ENCODE results near the gene TMEM53.

DNA sequence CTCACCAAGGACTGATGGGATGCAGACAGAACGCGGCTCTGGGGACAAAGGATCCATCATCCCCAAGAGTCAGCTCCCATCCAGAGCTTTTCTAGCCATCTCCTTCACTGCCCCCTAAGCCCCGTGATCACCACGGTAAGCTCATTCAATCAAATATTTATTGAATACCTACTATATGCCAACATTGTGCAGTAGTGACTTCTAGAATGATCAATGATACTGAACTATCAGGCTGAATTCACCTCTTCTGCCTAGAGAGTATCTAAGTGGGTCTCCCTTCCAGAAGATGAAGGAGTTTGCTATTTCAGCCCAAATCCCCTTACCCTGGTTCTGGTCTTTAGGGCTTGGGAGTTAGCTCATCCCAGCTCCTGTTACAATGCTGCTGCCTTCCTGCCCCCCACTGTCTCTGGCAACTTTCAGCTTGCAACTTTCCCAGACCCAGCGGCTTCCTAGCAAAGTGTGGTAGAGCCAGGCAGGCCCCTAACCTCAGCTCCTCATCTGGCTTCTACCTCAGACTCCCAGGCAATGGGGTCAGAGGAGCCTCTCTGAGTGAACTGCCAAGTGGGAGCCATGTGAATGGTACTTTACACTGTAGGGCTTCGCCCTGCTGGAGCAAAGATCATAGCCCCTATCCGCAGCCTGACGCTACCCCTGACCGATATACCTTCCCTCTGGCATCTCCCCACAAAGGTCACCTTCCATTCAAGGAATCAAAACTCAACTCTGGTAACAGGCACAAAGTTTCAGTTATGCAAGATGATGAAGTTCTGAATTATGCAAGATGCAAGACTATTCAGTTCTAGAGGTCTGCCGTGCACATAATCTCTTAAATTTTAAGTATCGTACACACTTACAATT is 20.9 kb downstream of the TMEM53 start:
- TF ChIP-seq ZSCAN4 (tag by site-specific recombination; IDR thresholded peaks at IDR 0.05) = no peak
- TF ChIP-seq, protein P1, sequence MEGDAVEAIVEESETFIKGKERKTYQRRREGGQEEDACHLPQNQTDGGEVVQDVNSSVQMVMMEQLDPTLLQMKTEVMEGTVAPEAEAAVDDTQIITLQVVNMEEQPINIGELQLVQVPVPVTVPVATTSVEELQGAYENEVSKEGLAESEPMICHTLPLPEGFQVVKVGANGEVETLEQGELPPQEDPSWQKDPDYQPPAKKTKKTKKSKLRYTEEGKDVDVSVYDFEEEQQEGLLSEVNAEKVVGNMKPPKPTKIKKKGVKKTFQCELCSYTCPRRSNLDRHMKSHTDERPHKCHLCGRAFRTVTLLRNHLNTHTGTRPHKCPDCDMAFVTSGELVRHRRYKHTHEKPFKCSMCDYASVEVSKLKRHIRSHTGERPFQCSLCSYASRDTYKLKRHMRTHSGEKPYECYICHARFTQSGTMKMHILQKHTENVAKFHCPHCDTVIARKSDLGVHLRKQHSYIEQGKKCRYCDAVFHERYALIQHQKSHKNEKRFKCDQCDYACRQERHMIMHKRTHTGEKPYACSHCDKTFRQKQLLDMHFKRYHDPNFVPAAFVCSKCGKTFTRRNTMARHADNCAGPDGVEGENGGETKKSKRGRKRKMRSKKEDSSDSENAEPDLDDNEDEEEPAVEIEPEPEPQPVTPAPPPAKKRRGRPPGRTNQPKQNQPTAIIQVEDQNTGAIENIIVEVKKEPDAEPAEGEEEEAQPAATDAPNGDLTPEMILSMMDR (tag by site-specific recombination; IDR thresholded peaks at IDR 0.05) = no peak
- TF ChIP-seq, protein P2, sequence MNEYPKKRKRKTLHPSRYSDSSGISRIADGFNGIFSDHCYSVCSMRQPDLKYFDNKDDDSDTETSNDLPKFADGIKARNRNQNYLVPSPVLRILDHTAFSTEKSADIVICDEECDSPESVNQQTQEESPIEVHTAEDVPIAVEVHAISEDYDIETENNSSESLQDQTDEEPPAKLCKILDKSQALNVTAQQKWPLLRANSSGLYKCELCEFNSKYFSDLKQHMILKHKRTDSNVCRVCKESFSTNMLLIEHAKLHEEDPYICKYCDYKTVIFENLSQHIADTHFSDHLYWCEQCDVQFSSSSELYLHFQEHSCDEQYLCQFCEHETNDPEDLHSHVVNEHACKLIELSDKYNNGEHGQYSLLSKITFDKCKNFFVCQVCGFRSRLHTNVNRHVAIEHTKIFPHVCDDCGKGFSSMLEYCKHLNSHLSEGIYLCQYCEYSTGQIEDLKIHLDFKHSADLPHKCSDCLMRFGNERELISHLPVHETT (tag by site-specific recombination; IDR thresholded peaks at IDR 0.05) = no peak

All from HEK293 (cell line).